ENCODE data around the gene CEND1.
A peak's percentile ranks its signal among the peaks of the same experiment; 100 is the strongest.

Gene CEND1

GRCh38 chr11:836274-836673 is 46.4 kb upstream of the CEND1 start:
- no peaks in the 10 kb centered on the region for H3K27me3 ChIP-seq (ENCODE audit: insufficient read depth, low read length, poor library complexity, severe bottlenecking)
- peaks cover 27% of the 10 kb centered on the region for H3K4me1 ChIP-seq (ENCODE audit: insufficient read depth, low read length, poor library complexity, severe bottlenecking)
- H3K9me3 ChIP-seq (ENCODE audit: insufficient read depth, low read depth, low read length) = no peaks in the 10 kb centered on the region
- no peak overlapping the region for H3K4me2 ChIP-seq (ENCODE audit: low read depth, low read length, poor library complexity, severe bottlenecking)
- TF ChIP-seq CTCF (conservative IDR thresholded peaks at IDR 0.05; ENCODE audit: low read length) (no peak), EZH2phosphoT487 (IDR thresholded peaks at IDR 0.05; ENCODE audit: borderline replicate concordance) (no peak)
- no peak overlapping the region for H3K9ac ChIP-seq (ENCODE audit: low read depth, low read length, poor library complexity, severe bottlenecking)
- H3K36me3 ChIP-seq (ENCODE audit: insufficient read depth, low read length) = peaks cover 13% of the 10 kb centered on the region; the same call in 1 of the 2 replicates
- H2AFZ ChIP-seq (ENCODE audit: low read length) = no peak overlapping the region
- peaks cover 26% of the 10 kb centered on the region for H4K20me1 ChIP-seq (ENCODE audit: insufficient read depth, low read length, poor library complexity, severe bottlenecking)
- H3K79me2 ChIP-seq (ENCODE audit: insufficient read depth, low read length) = peaks cover 23% of the 10 kb centered on the region
- no peaks in the 10 kb centered on the region for H3K9me2 ChIP-seq (replicated peaks; ENCODE audit: low read depth, low read length)
- no peaks in the 10 kb centered on the region for H3F3A ChIP-seq (ENCODE audit: low read depth)
- H3K4me3 ChIP-seq (ENCODE audit: low read length, poor library complexity, severe bottlenecking) = no peak overlapping the region

GRCh38 chr11:834371-835316 is 44.8 kb upstream of the CEND1 start:
- Histone ChIP-seq H3K9ac (ENCODE audit: low read depth, low read length, poor library complexity, severe bottlenecking) (no peak overlapping the region), H3K36me3 (ENCODE audit: insufficient read depth, low read length) (peaks cover 11% of the 10 kb centered on the region; the same call in 1 of the 2 replicates), H4K20me1 (ENCODE audit: insufficient read depth, low read length, poor library complexity, severe bottlenecking) (peaks cover 10% of the 10 kb centered on the region), H2AFZ (ENCODE audit: low read length) (no peak overlapping the region), H3F3A (ENCODE audit: low read depth) (no peaks in the 10 kb centered on the region), H3K4me2 (ENCODE audit: low read depth, low read length, poor library complexity, severe bottlenecking) (peak overlapping the region; percentile 84), H3K9me2 (replicated peaks; ENCODE audit: low read depth, low read length) (no peaks in the 10 kb centered on the region), H3K4me3 (ENCODE audit: low read length, poor library complexity, severe bottlenecking) (peak overlapping the region; percentile 13), H3K4me1 (ENCODE audit: insufficient read depth, low read length, poor library complexity, severe bottlenecking) (peaks cover 15% of the 10 kb centered on the region), H3K27me3 (ENCODE audit: insufficient read depth, low read length, poor library complexity, severe bottlenecking) (no peaks in the 10 kb centered on the region), H3K9me3 (ENCODE audit: insufficient read depth, low read depth, low read length) (no peaks in the 10 kb centered on the region), H3K79me2 (ENCODE audit: insufficient read depth, low read length) (peaks cover 9% of the 10 kb centered on the region; the same call in 1 of the 2 replicates)
- TF ChIP-seq EZH2phosphoT487 (IDR thresholded peaks at IDR 0.05; ENCODE audit: borderline replicate concordance) = no peak
- TF ChIP-seq CTCF (conservative IDR thresholded peaks at IDR 0.05; ENCODE audit: low read length) = no peak

- Histone ChIP-seq H3K79me2 (ENCODE audit: insufficient read depth, low read length) (peaks cover 6% of the 10 kb centered on the region; the same call in 1 of the 2 replicates), H2AFZ (ENCODE audit: low read length) (no peak overlapping the region), H3K4me1 (ENCODE audit: insufficient read depth, low read length, poor library complexity, severe bottlenecking) (peaks cover 15% of the 10 kb centered on the region), H3K9me3 (ENCODE audit: insufficient read depth, low read depth, low read length) (no peaks in the 10 kb centered on the region), H3K9me2 (replicated peaks; ENCODE audit: low read depth, low read length) (no peaks in the 10 kb centered on the region), H3K27me3 (ENCODE audit: insufficient read depth, low read length, poor library complexity, severe bottlenecking) (no peaks in the 10 kb centered on the region), H4K20me1 (ENCODE audit: insufficient read depth, low read length, poor library complexity, severe bottlenecking) (peaks cover 10% of the 10 kb centered on the region), H3K4me3 (ENCODE audit: low read length, poor library complexity, severe bottlenecking) (peak overlapping the region; percentile 77), H3K9ac (ENCODE audit: low read depth, low read length, poor library complexity, severe bottlenecking) (peak overlapping the region; percentile 78), H3F3A (ENCODE audit: low read depth) (no peaks in the 10 kb centered on the region), H3K4me2 (ENCODE audit: low read depth, low read length, poor library complexity, severe bottlenecking) (peak overlapping the region; percentile 84), H3K36me3 (ENCODE audit: insufficient read depth, low read length) (peaks cover 4% of the 10 kb centered on the region; the same call in 1 of the 2 replicates)
- no peak for TF ChIP-seq CTCF (conservative IDR thresholded peaks at IDR 0.05; ENCODE audit: low read length)
- TF ChIP-seq EZH2phosphoT487 (IDR thresholded peaks at IDR 0.05; ENCODE audit: borderline replicate concordance) = no peak
These were observed 44.0 kb upstream of the CEND1 start for GRCh38 chr11:833849-834311.

Measured in Loucy (cell line).